ENCODE data around the gene RHOJ. TPM values are rescaled to one million over a fixed set of nuclear protein-coding genes. Genes with fewer than 3 reads are reported as not detected.

The RHOJ gene
- total and polyA plus RNA-seq, 2 experiments from 2014 or later: 0.17 TPM; not detected in 1

DNA sequence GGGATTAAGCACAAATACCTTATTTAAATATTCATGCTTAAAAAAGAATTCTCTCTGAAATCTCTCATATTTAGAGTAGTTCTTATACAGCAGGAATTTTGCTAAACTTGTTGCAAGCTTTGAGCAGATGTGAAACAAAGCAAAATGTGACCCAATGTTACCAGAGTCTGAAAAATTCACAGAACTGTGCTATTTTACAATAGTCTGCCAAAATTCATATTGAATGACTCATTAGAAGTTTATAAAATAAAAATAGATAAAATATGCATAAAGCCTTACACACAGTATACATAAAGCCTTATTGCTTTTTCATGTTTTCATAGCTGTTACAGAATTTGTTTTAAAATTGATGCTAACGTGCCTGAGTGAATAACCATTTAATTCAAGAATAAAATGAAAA, 17.8 kb upstream of the RHOJ start (continued):
- TF ChIP-seq, protein P1, sequence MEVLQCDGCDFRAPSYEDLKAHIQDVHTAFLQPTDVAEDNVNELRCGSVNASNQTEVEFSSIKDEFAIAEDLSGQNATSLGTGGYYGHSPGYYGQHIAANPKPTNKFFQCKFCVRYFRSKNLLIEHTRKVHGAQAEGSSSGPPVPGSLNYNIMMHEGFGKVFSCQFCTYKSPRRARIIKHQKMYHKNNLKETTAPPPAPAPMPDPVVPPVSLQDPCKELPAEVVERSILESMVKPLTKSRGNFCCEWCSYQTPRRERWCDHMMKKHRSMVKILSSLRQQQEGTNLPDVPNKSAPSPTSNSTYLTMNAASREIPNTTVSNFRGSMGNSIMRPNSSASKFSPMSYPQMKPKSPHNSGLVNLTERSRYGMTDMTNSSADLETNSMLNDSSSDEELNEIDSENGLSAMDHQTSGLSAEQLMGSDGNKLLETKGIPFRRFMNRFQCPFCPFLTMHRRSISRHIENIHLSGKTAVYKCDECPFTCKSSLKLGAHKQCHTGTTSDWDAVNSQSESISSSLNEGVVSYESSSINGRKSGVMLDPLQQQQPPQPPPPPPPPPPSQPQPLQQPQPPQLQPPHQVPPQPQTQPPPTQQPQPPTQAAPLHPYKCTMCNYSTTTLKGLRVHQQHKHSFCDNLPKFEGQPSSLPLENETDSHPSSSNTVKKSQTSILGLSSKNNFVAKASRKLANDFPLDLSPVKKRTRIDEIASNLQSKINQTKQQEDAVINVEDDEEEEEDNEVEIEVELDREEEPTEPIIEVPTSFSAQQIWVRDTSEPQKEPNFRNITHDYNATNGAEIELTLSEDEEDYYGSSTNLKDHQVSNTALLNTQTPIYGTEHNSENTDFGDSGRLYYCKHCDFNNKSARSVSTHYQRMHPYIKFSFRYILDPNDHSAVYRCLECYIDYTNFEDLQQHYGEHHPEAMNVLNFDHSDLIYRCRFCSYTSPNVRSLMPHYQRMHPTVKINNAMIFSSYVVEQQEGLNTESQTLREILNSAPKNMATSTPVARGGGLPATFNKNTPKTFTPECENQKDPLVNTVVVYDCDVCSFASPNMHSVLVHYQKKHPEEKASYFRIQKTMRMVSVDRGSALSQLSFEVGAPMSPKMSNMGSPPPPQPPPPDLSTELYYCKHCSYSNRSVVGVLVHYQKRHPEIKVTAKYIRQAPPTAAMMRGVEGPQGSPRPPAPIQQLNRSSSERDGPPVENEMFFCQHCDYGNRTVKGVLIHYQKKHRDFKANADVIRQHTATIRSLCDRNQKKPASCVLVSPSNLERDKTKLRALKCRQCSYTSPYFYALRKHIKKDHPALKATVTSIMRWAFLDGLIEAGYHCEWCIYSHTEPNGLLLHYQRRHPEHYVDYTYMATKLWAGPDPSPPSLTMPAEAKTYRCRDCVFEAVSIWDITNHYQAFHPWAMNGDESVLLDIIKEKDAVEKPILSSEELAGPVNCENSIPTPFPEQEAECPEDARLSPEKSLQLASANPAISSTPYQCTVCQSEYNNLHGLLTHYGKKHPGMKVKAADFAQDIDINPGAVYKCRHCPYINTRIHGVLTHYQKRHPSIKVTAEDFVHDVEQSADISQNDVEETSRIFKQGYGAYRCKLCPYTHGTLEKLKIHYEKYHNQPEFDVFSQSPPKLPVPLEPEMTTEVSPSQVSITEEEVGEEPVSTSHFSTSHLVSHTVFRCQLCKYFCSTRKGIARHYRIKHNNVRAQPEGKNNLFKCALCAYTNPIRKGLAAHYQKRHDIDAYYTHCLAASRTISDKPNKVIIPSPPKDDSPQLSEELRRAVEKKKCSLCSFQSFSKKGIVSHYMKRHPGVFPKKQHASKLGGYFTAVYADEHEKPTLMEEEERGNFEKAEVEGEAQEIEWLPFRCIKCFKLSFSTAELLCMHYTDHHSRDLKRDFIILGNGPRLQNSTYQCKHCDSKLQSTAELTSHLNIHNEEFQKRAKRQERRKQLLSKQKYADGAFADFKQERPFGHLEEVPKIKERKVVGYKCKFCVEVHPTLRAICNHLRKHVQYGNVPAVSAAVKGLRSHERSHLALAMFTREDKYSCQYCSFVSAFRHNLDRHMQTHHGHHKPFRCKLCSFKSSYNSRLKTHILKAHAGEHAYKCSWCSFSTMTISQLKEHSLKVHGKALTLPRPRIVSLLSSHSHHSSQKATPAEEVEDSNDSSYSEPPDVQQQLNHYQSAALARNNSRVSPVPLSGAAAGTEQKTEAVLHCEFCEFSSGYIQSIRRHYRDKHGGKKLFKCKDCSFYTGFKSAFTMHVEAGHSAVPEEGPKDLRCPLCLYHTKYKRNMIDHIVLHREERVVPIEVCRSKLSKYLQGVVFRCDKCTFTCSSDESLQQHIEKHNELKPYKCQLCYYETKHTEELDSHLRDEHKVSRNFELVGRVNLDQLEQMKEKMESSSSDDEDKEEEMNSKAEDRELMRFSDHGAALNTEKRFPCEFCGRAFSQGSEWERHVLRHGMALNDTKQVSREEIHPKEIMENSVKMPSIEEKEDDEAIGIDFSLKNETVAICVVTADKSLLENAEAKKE (CRISPR knock-in tag; IDR thresholded peaks at IDR 0.05): no peak
- TF ChIP-seq ZNF331 (CRISPR knock-in tag; IDR thresholded peaks at IDR 0.05; ENCODE audit: low read depth) (no peak), JUNB (IDR thresholded peaks at IDR 0.05; ENCODE audit: unreplicated experiment) (no peak), EZH2phosphoT487 (IDR thresholded peaks at IDR 0.05; ENCODE audit: unreplicated experiment) (no peak), POLR2AphosphoS5 (IDR thresholded peaks at IDR 0.05; ENCODE audit: low read depth) (no peak), NANOG (IDR thresholded peaks at IDR 0.05; ENCODE audit: borderline replicate concordance) (no peak), ZNF114 (CRISPR knock-in tag; IDR thresholded peaks at IDR 0.05) (no peak)
- TF ChIP-seq, protein P2, sequence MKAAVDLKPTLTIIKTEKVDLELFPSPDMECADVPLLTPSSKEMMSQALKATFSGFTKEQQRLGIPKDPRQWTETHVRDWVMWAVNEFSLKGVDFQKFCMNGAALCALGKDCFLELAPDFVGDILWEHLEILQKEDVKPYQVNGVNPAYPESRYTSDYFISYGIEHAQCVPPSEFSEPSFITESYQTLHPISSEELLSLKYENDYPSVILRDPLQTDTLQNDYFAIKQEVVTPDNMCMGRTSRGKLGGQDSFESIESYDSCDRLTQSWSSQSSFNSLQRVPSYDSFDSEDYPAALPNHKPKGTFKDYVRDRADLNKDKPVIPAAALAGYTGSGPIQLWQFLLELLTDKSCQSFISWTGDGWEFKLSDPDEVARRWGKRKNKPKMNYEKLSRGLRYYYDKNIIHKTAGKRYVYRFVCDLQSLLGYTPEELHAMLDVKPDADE (IDR thresholded peaks at IDR 0.05): no peak
- TF ChIP-seq, protein P3, sequence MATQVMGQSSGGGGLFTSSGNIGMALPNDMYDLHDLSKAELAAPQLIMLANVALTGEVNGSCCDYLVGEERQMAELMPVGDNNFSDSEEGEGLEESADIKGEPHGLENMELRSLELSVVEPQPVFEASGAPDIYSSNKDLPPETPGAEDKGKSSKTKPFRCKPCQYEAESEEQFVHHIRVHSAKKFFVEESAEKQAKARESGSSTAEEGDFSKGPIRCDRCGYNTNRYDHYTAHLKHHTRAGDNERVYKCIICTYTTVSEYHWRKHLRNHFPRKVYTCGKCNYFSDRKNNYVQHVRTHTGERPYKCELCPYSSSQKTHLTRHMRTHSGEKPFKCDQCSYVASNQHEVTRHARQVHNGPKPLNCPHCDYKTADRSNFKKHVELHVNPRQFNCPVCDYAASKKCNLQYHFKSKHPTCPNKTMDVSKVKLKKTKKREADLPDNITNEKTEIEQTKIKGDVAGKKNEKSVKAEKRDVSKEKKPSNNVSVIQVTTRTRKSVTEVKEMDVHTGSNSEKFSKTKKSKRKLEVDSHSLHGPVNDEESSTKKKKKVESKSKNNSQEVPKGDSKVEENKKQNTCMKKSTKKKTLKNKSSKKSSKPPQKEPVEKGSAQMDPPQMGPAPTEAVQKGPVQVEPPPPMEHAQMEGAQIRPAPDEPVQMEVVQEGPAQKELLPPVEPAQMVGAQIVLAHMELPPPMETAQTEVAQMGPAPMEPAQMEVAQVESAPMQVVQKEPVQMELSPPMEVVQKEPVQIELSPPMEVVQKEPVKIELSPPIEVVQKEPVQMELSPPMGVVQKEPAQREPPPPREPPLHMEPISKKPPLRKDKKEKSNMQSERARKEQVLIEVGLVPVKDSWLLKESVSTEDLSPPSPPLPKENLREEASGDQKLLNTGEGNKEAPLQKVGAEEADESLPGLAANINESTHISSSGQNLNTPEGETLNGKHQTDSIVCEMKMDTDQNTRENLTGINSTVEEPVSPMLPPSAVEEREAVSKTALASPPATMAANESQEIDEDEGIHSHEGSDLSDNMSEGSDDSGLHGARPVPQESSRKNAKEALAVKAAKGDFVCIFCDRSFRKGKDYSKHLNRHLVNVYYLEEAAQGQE (IDR thresholded peaks at IDR 0.05; ENCODE audit: unreplicated experiment): no peak
